Aortic smooth muscle cell (primary cell): ENCODE data around the gene EVX2. TPM values are rescaled to one million over a fixed set of nuclear protein-coding genes. Genes with fewer than 3 reads are reported as not detected.

Experiments
- total RNA-seq: library from RNA; depleted of rRNA; stranded (reverse); fragments of >200 nt; gene quantifications from 2 replicates; pipeline ENCODE4 v1.2.3, GENCODE V29; 2014

EVX2 gene
- not detected in 2 replicates for total RNA-seq

GRCh38 chr2:176083796-176084261 lies at the start of gene EVX2:
Gene EVX2 (minus strand): TSS chr2:176083962. CDS start chr2:176083776, 186 bp downstream.

GRCh38 chr2:176128982-176129796 lies 45.4 kb upstream of the EVX2 start, which contains the start of gene HOXD8:
Gene HOXD8 (plus strand): TSS chr2:176129705. CDS start chr2:176130367, 662 bp downstream.

GRCh38 chr2:176122683-176123410 lies 39.1 kb upstream of the EVX2 start, which contains the start of gene HOXD9:
Gene HOXD9 (plus strand): TSS chr2:176122719. CDS start chr2:176122769, 50 bp downstream.

GRCh38 chr2:176115883-176116813 lies 32.4 kb upstream of the EVX2 start, which contains the start of gene HOXD10:
Gene HOXD10 (plus strand): TSS chr2:176116778. CDS start chr2:176116834, 56 bp downstream.

GRCh38 chr2:176106581-176107539 lies 23.1 kb upstream of the EVX2 start, which contains the start of gene HOXD11:
Gene HOXD11 (plus strand): TSS chr2:176107280. CDS start chr2:176107356, 76 bp downstream.

GRCh38 chr2:176099728-176100546 lies 16.2 kb upstream of the EVX2 start, which contains the start of gene HOXD12:
Gene HOXD12 (plus strand): TSS chr2:176099795. CDS start chr2:176099802, 7 bp downstream.

GRCh38 chr2:176092270-176093144 lies 8.7 kb upstream of the EVX2 start, which contains the start of gene HOXD13:
Gene HOXD13 (plus strand): TSS chr2:176092721. CDS start chr2:176092891, 170 bp downstream.

Other genes with a start within 250 kb of the EVX2 start
- gene LNPK, start 81.7 kb downstream of the EVX2 start, total RNA-seq = 33.0 and 36.5 TPM in 2 replicates
- not detected in 2 replicates for gene HOXD13, start 8.8 kb upstream of the EVX2 start, total RNA-seq
- gene HOXD12, start 15.8 kb upstream of the EVX2 start, total RNA-seq = not detected in 2 replicates
- not detected in 2 replicates for gene HOXD11, start 23.3 kb upstream of the EVX2 start, total RNA-seq
- gene HOXD10, start 32.8 kb upstream of the EVX2 start, total RNA-seq = not detected in 2 replicates
- gene HOXD9, start 38.8 kb upstream of the EVX2 start, total RNA-seq = not detected in 2 replicates
- gene HOXD8, start 45.7 kb upstream of the EVX2 start, total RNA-seq = 0.06 TPM in 1 of 2 replicates, not detected in the other
- gene HOXD4, start 67.6 kb upstream of the EVX2 start, total RNA-seq = 0.06 TPM in 1 of 2 replicates, not detected in the other
- not detected in 2 replicates for gene HOXD3, start 73.3 kb upstream of the EVX2 start, total RNA-seq
- gene HOXD1, start 104.7 kb upstream of the EVX2 start, total RNA-seq = not detected in 2 replicates
- 16.2 and 22.3 TPM in 2 replicates for gene MTX2, start 185.5 kb upstream of the EVX2 start, total RNA-seq